ENCODE measurements around the gene TFAP2A. TPM values are rescaled to one million over a fixed set of nuclear protein-coding genes. Genes with fewer than 3 reads are reported as not detected.

Gene TFAP2A
- total RNA-seq, 2 experiments from 2014 or later = 0.10 TPM; not detected in 1

DNA sequence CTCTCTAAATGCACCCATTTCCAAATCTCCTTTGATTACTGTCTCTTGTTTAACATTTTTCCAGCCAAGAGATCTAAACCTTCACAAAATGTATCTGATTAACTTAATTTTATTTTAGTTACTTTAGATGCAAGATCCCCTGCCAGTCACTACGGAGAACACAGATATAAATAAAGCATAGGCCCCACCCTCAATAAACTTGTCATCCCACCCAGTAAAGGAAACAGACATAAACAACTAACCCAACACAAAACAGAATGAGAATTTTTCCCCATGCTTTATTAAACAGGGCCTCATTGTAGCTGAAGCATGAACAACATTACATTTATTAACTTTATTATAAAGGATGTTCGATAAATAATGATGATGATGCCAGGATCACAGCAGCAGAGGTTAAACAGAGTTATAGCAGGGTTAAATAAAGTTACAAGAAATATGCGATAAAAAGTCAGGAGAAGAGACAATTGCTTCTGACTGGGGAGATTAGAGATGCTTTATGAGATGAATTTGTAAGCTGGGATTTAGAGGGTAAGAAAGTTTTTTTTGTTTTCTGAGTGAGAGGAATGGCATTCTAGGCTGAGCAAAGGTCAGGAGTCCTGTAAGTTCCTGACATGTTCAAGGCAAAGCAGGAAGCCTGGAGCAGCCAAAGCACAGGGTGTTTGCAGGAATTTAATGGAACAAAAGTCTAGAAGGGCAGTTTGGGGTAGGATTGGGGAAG lies 41.1 kb downstream of the TFAP2A start:
- H3K36me3 Mint-ChIP-seq = no peaks in the 10 kb centered on the region
- H3K27me3 Mint-ChIP-seq = peaks cover 33% of the 10 kb centered on the region
- no peaks in the 10 kb centered on the region for H3K9me3 Mint-ChIP-seq
- H3K27ac Mint-ChIP-seq = no peak overlapping the region
- no peak overlapping the region for H3K4me3 Mint-ChIP-seq
- H3K4me1 Mint-ChIP-seq = no peaks in the 10 kb centered on the region
- DNase-seq = no peak

- no peaks in the 10 kb centered on the region for H3K36me3 Mint-ChIP-seq
- peaks cover 2% of the 10 kb centered on the region for H3K9me3 Mint-ChIP-seq
- H3K27ac Mint-ChIP-seq = no peak overlapping the region
- no peak for DNase-seq
- H3K27me3 Mint-ChIP-seq = peaks cover 20% of the 10 kb centered on the region
- no peaks in the 10 kb centered on the region for H3K4me1 Mint-ChIP-seq
- no peak overlapping the region for H3K4me3 Mint-ChIP-seq
Observed at GRCh38 chr6:10369896-10370295, 45.0 kb downstream of the TFAP2A start.

- no peak overlapping the region for H3K4me3 Mint-ChIP-seq
- H3K4me1 Mint-ChIP-seq = no peaks in the 10 kb centered on the region
- no peak for DNase-seq
- H3K9me3 Mint-ChIP-seq = peaks cover 7% of the 10 kb centered on the region
- peaks cover 17% of the 10 kb centered on the region for H3K27me3 Mint-ChIP-seq
- H3K27ac Mint-ChIP-seq = no peak overlapping the region
- H3K36me3 Mint-ChIP-seq = no peaks in the 10 kb centered on the region
Observed at GRCh38 chr6:10368861-10369260, 46.0 kb downstream of the TFAP2A start.

DNA sequence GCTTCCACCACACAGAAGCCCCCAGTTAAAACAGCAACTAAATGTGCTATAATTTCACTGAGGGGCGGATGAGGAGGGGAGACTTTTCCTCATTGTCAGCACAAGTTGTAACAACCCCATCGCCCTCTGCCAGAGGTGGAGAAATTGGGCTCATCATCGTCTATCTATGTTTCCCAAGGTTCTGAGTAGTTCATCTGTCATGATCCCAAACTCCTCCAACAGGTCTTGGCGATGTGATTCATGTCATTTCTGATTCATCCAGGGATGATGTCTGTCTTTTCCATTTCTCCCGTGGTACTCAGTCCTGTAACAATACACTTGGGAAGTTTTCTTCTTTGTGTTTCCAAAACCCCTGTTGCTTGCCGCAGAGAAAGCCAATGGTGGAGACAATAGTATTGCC lies 51.0 kb downstream of the TFAP2A start:
- H3K4me1 Mint-ChIP-seq = no peaks in the 10 kb centered on the region
- H3K9me3 Mint-ChIP-seq = peaks cover 7% of the 10 kb centered on the region
- H3K27ac Mint-ChIP-seq = no peak overlapping the region
- peaks cover 12% of the 10 kb centered on the region for H3K27me3 Mint-ChIP-seq
- no peak for DNase-seq
- no peaks in the 10 kb centered on the region for H3K36me3 Mint-ChIP-seq
- H3K4me3 Mint-ChIP-seq = no peak overlapping the region

DNA sequence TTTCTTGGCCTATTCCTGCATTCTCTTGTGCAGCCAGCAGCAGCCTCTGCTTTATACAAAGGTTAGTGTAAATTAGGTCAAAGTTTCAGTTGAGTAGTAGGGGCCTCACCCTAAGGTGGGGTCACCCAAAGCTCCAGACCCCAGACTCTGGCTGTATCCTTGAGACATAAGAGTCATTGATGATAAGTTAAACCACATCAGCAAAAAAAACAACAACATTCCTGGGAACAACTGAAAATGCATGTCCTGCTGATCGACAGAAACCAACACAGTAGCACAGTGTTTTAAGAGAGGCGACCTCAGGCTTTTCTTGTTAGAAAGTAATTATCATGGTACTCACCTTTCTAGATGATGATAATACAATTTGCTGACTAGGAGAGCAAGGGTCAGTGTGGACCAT lies 52.6 kb downstream of the TFAP2A start:
- peaks cover 13% of the 10 kb centered on the region for H3K27me3 Mint-ChIP-seq
- no peak for DNase-seq
- H3K4me3 Mint-ChIP-seq = no peak overlapping the region
- H3K27ac Mint-ChIP-seq = no peak overlapping the region
- no peaks in the 10 kb centered on the region for H3K4me1 Mint-ChIP-seq
- H3K9me3 Mint-ChIP-seq = peaks cover 7% of the 10 kb centered on the region
- H3K36me3 Mint-ChIP-seq = no peaks in the 10 kb centered on the region

- Mint-ChIP-seq H3K4me1 (no peaks in the 10 kb centered on the region), H3K36me3 (no peaks in the 10 kb centered on the region), H3K27ac (no peak overlapping the region), H3K4me3 (no peak overlapping the region), H3K9me3 (peaks cover 7% of the 10 kb centered on the region), H3K27me3 (peaks cover 10% of the 10 kb centered on the region)
- DNase-seq = no peak
Observed at GRCh38 chr6:10361428-10361827, 53.4 kb downstream of the TFAP2A start.

DNA sequence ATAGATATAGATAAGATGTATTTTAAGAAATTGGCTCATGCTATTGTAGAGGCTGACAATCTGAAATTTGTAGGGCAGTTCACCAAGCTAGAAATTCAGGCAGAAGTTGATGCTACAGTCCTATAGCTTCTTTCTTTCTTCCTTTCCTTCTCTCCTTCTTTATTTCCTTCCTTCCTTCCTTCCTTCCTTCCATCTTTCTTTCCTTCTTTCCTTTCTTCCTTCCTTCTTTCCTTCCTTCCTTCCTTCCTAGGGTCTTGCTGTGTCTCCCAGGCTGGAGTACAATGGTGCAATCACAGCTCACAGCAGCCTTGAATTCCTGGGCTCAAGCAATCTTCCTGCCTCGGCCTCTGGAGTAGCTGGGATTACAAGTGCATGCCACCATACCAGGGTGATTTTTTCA lies 55.3 kb downstream of the TFAP2A start:
- peaks cover 2% of the 10 kb centered on the region for H3K9me3 Mint-ChIP-seq
- H3K36me3 Mint-ChIP-seq = no peaks in the 10 kb centered on the region
- no peaks in the 10 kb centered on the region for H3K4me1 Mint-ChIP-seq
- H3K27ac Mint-ChIP-seq = no peak overlapping the region
- no peak for DNase-seq
- H3K4me3 Mint-ChIP-seq = no peak overlapping the region
- H3K27me3 Mint-ChIP-seq = peaks cover 12% of the 10 kb centered on the region

GRCh38 chr6:10355115-10355702 lies 59.7 kb downstream of the TFAP2A start:
- Mint-ChIP-seq H3K27me3 (peaks cover 8% of the 10 kb centered on the region), H3K4me1 (no peaks in the 10 kb centered on the region), H3K4me3 (no peak overlapping the region), H3K9me3 (no peaks in the 10 kb centered on the region), H3K36me3 (no peaks in the 10 kb centered on the region), H3K27ac (no peak overlapping the region)
- DNase-seq = no peak

DNA sequence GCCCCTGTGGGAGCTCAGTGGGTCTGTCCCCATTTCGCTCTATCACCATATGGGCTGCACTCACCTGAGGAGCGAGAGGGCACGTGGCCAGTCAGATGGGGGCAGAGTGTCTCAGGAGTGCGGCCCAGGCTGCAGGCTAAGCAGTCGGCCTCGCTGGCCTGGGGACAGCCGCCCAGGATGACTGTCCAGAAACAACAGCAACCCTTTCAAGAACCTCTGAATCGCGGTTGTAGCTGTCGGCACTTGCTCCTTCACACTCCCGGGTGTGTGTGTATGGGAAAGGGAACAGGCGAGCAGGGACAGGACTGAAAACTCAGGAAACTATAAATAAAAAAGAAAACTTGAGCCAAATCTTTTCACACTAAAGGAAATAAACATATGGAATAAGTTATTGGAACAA lies 63.1 kb downstream of the TFAP2A start:
- Mint-ChIP-seq H3K9me3 (no peaks in the 10 kb centered on the region), H3K27ac (no peak overlapping the region), H3K27me3 (peaks cover 5% of the 10 kb centered on the region), H3K4me3 (no peak overlapping the region), H3K4me1 (no peaks in the 10 kb centered on the region), H3K36me3 (no peaks in the 10 kb centered on the region)
- DNase-seq = no peak

DNA sequence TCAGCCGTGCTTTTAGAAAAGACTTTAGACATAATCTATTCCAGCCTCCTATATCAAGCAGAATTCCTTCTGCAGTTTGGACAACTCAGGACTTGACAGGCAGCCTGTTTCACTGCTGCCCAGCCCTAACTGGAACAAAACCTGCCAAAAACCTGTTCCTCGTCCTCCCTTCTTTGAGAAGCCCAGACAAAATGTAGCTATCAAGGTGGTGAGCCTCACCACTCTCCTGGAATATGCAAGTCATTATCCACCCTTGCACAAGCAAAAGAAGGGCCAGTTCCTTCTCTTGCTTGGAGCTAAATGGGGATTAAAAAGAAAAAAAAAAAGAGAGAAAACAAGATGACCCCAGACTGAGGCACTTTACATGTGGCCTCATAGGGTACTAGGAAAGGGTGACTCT lies 64.2 kb downstream of the TFAP2A start:
- H3K4me1 Mint-ChIP-seq = no peaks in the 10 kb centered on the region
- H3K27me3 Mint-ChIP-seq = peaks cover 5% of the 10 kb centered on the region
- H3K9me3 Mint-ChIP-seq = no peaks in the 10 kb centered on the region

DNA sequence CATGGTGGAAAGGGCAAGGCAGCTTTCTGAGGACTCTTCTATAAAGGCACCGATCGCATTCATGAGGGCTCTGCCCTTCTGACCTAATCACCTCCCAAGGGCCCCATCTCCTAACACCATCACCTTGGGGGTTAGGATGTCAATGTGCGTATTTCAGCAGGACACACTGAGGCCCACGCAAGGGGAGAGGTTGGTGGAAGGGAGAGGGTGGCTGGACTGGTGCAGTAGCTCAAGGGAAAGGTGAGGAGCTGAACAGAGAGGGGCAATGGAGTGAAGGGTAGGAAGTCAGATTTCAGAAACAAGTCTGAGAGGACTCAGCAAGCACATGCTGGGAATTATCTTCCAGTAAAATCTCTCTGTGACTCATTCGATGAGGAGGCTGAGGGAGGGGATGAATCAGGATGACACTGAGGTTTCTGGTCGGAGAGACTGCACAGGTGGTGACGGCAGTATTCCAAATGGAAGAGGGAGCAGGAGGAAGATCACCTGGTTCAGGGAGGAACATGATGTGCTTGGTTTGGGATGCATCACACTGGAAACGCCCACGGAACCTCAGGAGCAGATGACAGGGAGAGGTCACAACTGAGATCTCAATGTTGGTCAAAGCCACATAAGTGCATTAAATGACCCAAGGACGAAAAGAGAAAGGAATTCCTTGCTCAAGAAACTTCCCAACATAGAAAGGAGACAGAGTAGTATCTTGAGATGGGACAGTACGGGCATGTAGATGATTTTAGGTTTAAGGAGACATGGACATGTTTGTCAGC lies 67.1 kb downstream of the TFAP2A start:
- no peak overlapping the region for H3K4me3 Mint-ChIP-seq
- no peak overlapping the region for H3K27ac Mint-ChIP-seq
- H3K36me3 Mint-ChIP-seq = no peaks in the 10 kb centered on the region
- no peaks in the 10 kb centered on the region for H3K9me3 Mint-ChIP-seq
- peaks cover 4% of the 10 kb centered on the region for H3K27me3 Mint-ChIP-seq
- no peak for DNase-seq
- no peaks in the 10 kb centered on the region for H3K4me1 Mint-ChIP-seq

More for the DNA sequence above, 64.2 kb downstream of the TFAP2A start:
- H3K36me3 Mint-ChIP-seq = no peaks in the 10 kb centered on the region
- no peak overlapping the region for H3K27ac Mint-ChIP-seq
- H3K4me3 Mint-ChIP-seq = no peak overlapping the region
- DNase-seq = no peak

Other genes starting within 250 kb of the TFAP2A start
- gene GCNT2, start 106.3 kb upstream of the TFAP2A start, total RNA-seq = 1 to 10 TPM; 4.1 to 4.3 TPM